Panc1 (cell line): ENCODE results near the gene GBP3. TPM values are rescaled to one million over a fixed set of nuclear protein-coding genes. Genes with fewer than 3 reads are reported as not detected.
"Not testable (repeated sequence)": the region's sequence is repeated elsewhere in the genome, so short reads cannot be mapped to it uniquely, and the experiment has no call there.

ENCODE experiments used
- ATAC-seq: fragments of 200-7000 bp; cut with Tn5 transposase; 2 replicates; pipeline ENCODE4 v1.9.1; 2020; ENCODE audit warnings: mild to moderate bottlenecking, moderate library complexity
- BruUV-seq: library from RNA; stranded (reverse); fragments of 400-500 nt; replicated peaks from 2 replicates; lab custom pipeline; 2021; lab: Mats Ljungman, UMichigan
- CTCF ChIA-PET: fragments of 300-600 bp; sonication (Branson Sonifier 250); formaldehyde crosslinking; loops from one replicate; lab custom pipeline; 2022; ENCODE audit warnings: antibody characterized with exemption; lab: Charles Lee
- POLR2A ChIA-PET: fragments of 300-600 bp; sonication (Branson Sonifier 250); formaldehyde crosslinking; loops from one replicate; lab custom pipeline; 2022; ENCODE audit warnings: antibody characterized with exemption; lab: Charles Lee
- DNase-seq: peaks from one replicate; pipeline ENCODE4 v3.0.0-alpha.2; 2010; ENCODE audit warnings: low read depth, low spot score
- H3K27ac ChIP-seq: 2 replicates; pipeline ENCODE4 v1.5.1; 2011; ENCODE audit warnings: mild to moderate bottlenecking, low read length, inconsistent platforms
- H3K27me3 ChIP-seq: fragments of 200-500 bp; sonication (Bioruptor generic); 2 replicates; pipeline ENCODE4 v1.6.0; 2014; ENCODE audit warnings: low read length, inconsistent platforms; ENCODE audit not compliant: control insufficient read depth, insufficient read depth
- H3K36me3 ChIP-seq: fragments of 200-500 bp; sonication (Bioruptor generic); 2 replicates; pipeline ENCODE4 v1.5.1; 2014; ENCODE audit warnings: inconsistent platforms, mild to moderate bottlenecking, low read length, moderate library complexity; ENCODE audit not compliant: control insufficient read depth, insufficient read depth
- H3K4me1 ChIP-seq: 2 replicates; pipeline ENCODE4 v1.5.1; 2011; ENCODE audit warnings: inconsistent platforms, mild to moderate bottlenecking, low read length, moderate library complexity; ENCODE audit not compliant: control insufficient read depth, insufficient read depth
- H3K4me3 ChIP-seq, 2 experiments: 2 replicates each; pipeline ENCODE4 v1.5.1; 2011 to 2012; ENCODE audit warnings: low read depth in 2 of 2, low read length in 2 of 2, mild to moderate bottlenecking in 2 of 2, inconsistent platforms in 1 of 2, moderate library complexity in 1 of 2
- H3K9me3 ChIP-seq: fragments of 200-500 bp; sonication (Bioruptor generic); 2 replicates; pipeline ENCODE4 v1.5.1; 2014; ENCODE audit warnings: low read depth, mild to moderate bottlenecking, inconsistent platforms, low read length, moderate library complexity; ENCODE audit not compliant: control insufficient read depth, insufficient read depth
- CTCF ChIP-seq: fragments of 450-650 bp; IDR thresholded peaks from 2 replicates; pipeline ENCODE4 v1.5.1; 2017; ENCODE audit warnings: mild to moderate bottlenecking
- POLR2AphosphoS5 ChIP-seq: IDR thresholded peaks from 2 replicates; pipeline ENCODE4 v1.6.1; 2012; ENCODE audit warnings: mild to moderate bottlenecking, low read depth, low read length, moderate library complexity
- SIN3A ChIP-seq: IDR thresholded peaks from 2 replicates; pipeline ENCODE4 v1.6.1; 2012; ENCODE audit warnings: low read depth, mild to moderate bottlenecking, low read length, moderate library complexity, borderline replicate concordance; ENCODE audit not compliant: insufficient read depth
- TCF7L2 ChIP-seq: IDR thresholded peaks from 2 replicates; pipeline ENCODE4 v1.6.1; 2011; ENCODE audit warnings: mild to moderate bottlenecking, low read depth, low read length, inconsistent platforms
- in situ Hi-C: cut with HindIII; loops from 2 replicates; pipeline ENCODE4 v1.10.0; 2016; ENCODE audit warnings: low sequenced_read_pairs, low pct_unique_long_range_greater_than_20kb
- intact Hi-C: fragments of 100-400 bp; cut with micrococcal nuclease; formaldehyde crosslinking; loops from one replicate; pipeline ENCODE4 v1.10.0; 2022; ENCODE audit not compliant: unreplicated experiment
- total RNA-seq: library from RNA; stranded (reverse); gene quantifications from one replicate; pipeline ENCODE4 v1.2.1, GENCODE V29; 2021; ENCODE audit not compliant: unreplicated experiment
- TF ChIP-seq, protein P1 (sequence below), 2 experiments: IDR thresholded peaks; 2 replicates each; pipeline ENCODE4 v1.6.1; 2011 to 2012; ENCODE audit warnings: low read depth in 2 of 2, control low read depth in 1 of 2, low read length in 1 of 2, mild to moderate bottlenecking in 1 of 2, moderate library complexity in 1 of 2; ENCODE audit not compliant: insufficient read depth in 1 of 2

GBP3 gene
- total RNA-seq, 1 experiment from 2014 or later: 2.5 TPM

DNA sequence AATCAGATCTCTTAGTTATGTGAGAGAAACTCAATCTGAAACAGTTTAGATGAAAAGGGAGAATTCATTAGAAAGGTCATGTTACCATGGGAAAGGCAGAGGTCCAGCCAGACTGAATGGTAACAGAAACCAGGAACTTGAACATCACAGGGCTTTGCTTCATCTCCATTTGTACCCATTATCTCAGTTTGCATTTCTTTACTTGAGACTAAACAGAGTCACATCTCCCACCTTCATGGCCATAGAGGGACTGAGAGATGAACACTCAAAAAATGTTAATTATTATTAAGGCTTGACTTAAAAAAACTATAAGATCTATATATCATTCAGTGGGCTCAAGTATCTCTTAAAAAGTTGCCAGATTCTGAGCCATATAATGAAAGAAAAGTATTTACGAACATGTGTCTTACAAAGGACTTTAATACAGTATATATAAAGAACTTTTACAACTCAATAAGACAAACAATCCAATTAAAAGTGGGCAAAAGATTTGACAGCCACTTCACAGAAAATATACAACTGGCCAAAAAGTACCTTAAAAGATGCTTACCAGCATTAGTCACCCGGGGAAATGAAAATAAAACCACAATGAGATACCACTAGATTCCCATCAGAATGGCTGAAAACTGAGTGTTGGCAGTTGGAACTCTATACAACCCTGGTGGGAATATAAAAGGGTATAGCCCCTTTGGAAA lies 43.5 kb downstream of the GBP3 start:
- DNase-seq (no peak), ATAC-seq (no peak)
- BruUV-seq: no TSS peak
- ChIA-PET CTCF (no interaction called here), POLR2A (no interaction called here)
- no peaks in the 10 kb centered on the region for H3K9me3 ChIP-seq
- H3K4me3 ChIP-seq: no peak overlapping the region
- intact Hi-C loops: no loop called here
- H3K27me3 ChIP-seq: no peaks in the 10 kb centered on the region
- TF ChIP-seq SIN3A (no peak), CTCF (no peak)
- in situ Hi-C loops: no loop called here
- no peaks in the 10 kb centered on the region for H3K36me3 ChIP-seq
- H3K27ac ChIP-seq: no peak overlapping the region
- peaks cover 4% of the 10 kb centered on the region; the same call in 1 of the 2 replicates for H3K4me1 ChIP-seq

DNA sequence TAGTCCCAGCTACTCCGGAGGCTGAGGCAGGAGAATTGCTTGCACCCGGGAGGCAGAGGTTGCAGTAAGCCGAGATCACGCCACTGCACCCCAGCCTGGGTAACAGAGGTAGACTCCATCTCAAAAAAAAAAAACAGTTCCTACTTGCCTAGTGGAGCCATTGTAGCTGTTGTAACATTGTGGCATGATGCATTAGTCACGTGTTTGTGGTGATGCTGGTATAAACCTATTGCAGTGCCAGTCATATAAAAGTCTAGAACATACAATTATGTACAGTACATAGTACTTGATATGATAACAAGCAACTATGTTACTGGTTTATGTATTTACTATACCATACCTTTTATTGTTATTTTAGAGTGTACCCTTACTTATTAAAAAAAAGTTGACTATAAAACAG lies 46.4 kb downstream of the GBP3 start:
- no peaks in the 10 kb centered on the region for H3K4me1 ChIP-seq
- ATAC-seq (no peak), DNase-seq (no peak)
- in situ Hi-C loops (no loop called here), intact Hi-C loops (no loop called here)
- H3K4me3 ChIP-seq: no peak overlapping the region
- no TSS peak for BruUV-seq
- TF ChIP-seq SIN3A (no peak), POLR2AphosphoS5 (no peak), TCF7L2 (no peak)
- ChIA-PET CTCF (no interaction called here), POLR2A (no interaction called here)
- H3K27me3 ChIP-seq: no peaks in the 10 kb centered on the region
- H3K27ac ChIP-seq: no peak overlapping the region
- H3K9me3 ChIP-seq: no peaks in the 10 kb centered on the region
- H3K36me3 ChIP-seq: no peaks in the 10 kb centered on the region

GRCh38 chr1:88974616-88975172 lies 48.0 kb downstream of the GBP3 start:
- H3K27me3 ChIP-seq, H3K27ac ChIP-seq, H3K4me3 ChIP-seq, BruUV-seq, intact Hi-C loops, H3K36me3 ChIP-seq, H3K9me3 ChIP-seq, CTCF ChIA-PET, in situ Hi-C loops, POLR2A ChIA-PET, ATAC-seq, DNase-seq, H3K4me1 ChIP-seq: not testable (repeated sequence)

DNA sequence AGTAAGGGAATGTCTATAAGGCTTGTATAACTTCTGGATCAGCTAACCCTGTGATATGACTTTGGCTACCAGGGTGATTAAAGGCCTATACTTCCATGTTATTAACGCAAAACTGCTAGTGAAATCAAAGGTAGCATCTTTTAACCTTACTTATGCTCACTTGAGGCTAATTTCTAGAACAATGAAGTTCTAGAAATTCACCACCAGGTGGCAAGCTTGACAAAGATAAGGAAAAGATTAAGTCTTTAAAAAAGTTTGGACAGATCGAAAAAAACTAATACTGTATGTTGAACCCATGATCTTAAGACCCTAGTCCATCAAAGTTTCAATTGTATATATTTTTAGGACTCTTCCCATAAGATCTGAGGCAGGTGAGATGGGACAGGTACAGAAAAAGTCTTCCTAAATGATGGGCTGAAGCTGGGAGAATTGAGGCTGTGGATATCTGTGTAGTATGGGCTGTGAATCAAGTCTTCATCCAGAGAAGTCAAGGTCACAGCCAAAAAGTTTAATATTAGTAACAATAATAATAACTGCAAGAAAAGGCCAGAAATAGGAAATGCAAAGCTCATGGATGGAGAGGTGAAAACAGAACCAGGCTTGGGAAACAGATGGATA lies 49.0 kb downstream of the GBP3 start:
- Histone ChIP-seq H3K36me3 (no peaks in the 10 kb centered on the region), H3K27me3 (no peaks in the 10 kb centered on the region), H3K4me1 (no peaks in the 10 kb centered on the region), H3K27ac (no peak overlapping the region), H3K4me3 (no peak overlapping the region), H3K9me3 (no peaks in the 10 kb centered on the region)
- no peak for DNase-seq
- ATAC-seq: peak; percentile 70
- no TSS peak for BruUV-seq
- CTCF ChIA-PET: interaction anchor here (0.7 to 1.4 kb wide), 3 partner anchors 11 to 510 kb away, joined by 3 to 10 read pairs (median 3); no protein-coding TSS in a partner anchor
- TF ChIP-seq, protein P1, sequence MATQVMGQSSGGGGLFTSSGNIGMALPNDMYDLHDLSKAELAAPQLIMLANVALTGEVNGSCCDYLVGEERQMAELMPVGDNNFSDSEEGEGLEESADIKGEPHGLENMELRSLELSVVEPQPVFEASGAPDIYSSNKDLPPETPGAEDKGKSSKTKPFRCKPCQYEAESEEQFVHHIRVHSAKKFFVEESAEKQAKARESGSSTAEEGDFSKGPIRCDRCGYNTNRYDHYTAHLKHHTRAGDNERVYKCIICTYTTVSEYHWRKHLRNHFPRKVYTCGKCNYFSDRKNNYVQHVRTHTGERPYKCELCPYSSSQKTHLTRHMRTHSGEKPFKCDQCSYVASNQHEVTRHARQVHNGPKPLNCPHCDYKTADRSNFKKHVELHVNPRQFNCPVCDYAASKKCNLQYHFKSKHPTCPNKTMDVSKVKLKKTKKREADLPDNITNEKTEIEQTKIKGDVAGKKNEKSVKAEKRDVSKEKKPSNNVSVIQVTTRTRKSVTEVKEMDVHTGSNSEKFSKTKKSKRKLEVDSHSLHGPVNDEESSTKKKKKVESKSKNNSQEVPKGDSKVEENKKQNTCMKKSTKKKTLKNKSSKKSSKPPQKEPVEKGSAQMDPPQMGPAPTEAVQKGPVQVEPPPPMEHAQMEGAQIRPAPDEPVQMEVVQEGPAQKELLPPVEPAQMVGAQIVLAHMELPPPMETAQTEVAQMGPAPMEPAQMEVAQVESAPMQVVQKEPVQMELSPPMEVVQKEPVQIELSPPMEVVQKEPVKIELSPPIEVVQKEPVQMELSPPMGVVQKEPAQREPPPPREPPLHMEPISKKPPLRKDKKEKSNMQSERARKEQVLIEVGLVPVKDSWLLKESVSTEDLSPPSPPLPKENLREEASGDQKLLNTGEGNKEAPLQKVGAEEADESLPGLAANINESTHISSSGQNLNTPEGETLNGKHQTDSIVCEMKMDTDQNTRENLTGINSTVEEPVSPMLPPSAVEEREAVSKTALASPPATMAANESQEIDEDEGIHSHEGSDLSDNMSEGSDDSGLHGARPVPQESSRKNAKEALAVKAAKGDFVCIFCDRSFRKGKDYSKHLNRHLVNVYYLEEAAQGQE (IDR thresholded peaks at IDR 0.05; ENCODE audit: insufficient read depth in 1 of 2, low read depth in 2 of 2, low read length in 1 of 2): no peak
- TF ChIP-seq SIN3A: no peak
- peak; percentile 78 for TF ChIP-seq CTCF
- no peak for TF ChIP-seq TCF7L2
- no peak for TF ChIP-seq POLR2AphosphoS5
- in situ Hi-C loops: no loop called here
- POLR2A ChIA-PET: interaction anchor here (0.6 to 1.2 kb wide), 2 partner anchors 11 to 67 kb away, joined by 3 to 12 read pairs; no protein-coding TSS in a partner anchor
- intact Hi-C loops: no loop called here
